ENCODE measurements around the gene SLC35F1. TPM values are rescaled to one million over a fixed set of nuclear protein-coding genes. Genes with fewer than 3 reads are reported as not detected.

Gene SLC35F1
- total and polyA plus RNA-seq, 9 of the 15 experiments (the other 6 are each of a cell fraction or from before 2014, with no cell fraction given): 0.03 to 0.06 TPM; not detected in 7

DNA sequence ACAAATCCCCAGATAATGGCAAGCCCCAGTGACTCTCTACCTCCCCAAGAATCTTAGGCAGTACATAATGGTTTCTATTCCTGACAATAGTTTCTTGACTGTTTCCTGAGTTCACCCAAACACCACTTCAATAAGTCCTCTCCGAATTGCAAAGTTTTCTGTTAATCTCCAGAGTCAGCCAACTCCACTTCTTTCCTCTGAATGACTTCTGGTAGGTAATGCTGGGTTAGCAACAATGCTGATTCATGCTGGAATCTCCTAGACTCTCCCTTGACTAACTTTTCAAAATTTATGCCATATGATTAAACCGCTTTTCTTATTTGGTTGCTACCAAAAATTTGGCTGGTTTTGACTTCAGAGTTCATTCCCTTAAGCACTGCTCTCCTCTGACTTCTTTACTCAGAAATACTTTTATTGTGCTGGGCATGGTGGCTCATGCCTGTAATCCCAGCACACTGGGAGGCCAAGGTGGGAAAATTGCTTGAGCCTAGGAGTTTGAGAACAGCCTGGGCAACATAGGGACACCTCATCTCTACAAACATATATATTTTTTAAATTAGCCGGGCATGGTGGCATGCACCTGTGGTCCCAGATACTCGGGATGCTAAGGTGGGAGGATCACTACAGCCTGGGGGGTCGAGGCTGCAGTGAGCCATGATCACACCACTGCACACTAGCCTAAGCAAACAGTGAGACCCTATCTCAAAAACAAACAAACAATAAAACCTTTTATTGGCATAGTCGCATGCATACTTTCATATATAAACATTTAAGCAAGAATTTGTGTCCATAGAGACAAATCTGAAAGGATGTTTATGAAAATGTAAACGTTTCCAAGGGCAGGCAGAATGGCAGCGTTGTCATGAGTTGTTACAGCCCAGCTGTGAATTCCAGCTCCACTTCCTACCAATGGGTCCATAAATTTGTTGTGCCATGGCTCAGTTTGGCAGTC is 391.7 kb downstream of the SLC35F1 start:
- TF ChIP-seq MAFG (tag; conservative IDR thresholded peaks at IDR 0.05): peak; percentile 43
- no peak for TF ChIP-seq ZBTB1 (CRISPR knock-in tag; IDR thresholded peaks at IDR 0.05; ENCODE audit: borderline replicate concordance, low read depth)
- H3K4me3 ChIP-seq: no peak overlapping the region
- no peaks in the 10 kb centered on the region for H3K79me2 ChIP-seq (ENCODE audit: control insufficient read depth, insufficient read depth, low read length)
- no TSS peak for BruUV-seq (replicated peaks)
- in situ Hi-C loops (cut with MboI): no loop called here
- no peaks in the 10 kb centered on the region for H3K36me3 ChIP-seq (ENCODE audit: control insufficient read depth, insufficient read depth, low read length)
- no peaks in the 10 kb centered on the region for H3K9me3 ChIP-seq (replicated peaks; ENCODE audit: control insufficient read depth, insufficient read depth, low read depth, low read length)
- H4K20me1 ChIP-seq (replicated peaks; ENCODE audit: control insufficient read depth, insufficient read depth, low read length): no peaks in the 10 kb centered on the region
- ChIA-PET POLR2A (interaction anchor here (0.6 kb wide), 1 partner anchor 320 kb away, joined by 3 read pairs; no protein-coding TSS in a partner anchor), CTCF (ENCODE audit: low intra/inter-chr PET ratio) (no interaction called here)
- no peak for ATAC-seq
- H3K4me1 ChIP-seq (replicated peaks in 1 of 2; ENCODE audit: control insufficient read depth in 2 of 2, insufficient read depth in 2 of 2, low read length in 2 of 2): no peaks in the 10 kb centered on the region
- WGBS (ENCODE audit: insufficient coverage, low coverage, missing lambda C conversion rate): 1% methylated on average over 8 of the region's 8 CpGs
- no peak for FAIRE-seq
- no peak overlapping the region for H3K4me2 ChIP-seq (ENCODE audit: insufficient read depth, low read length)
- no peaks in the 10 kb centered on the region for H3K27me3 ChIP-seq (ENCODE audit: control insufficient read depth in 2 of 2, insufficient read depth in 2 of 2, low read length in 2 of 2)
- H3K9ac ChIP-seq (ENCODE audit: insufficient read depth in 1 of 2, low read depth in 2 of 2, low read length in 2 of 2): no peak overlapping the region
- H2AFZ ChIP-seq (ENCODE audit: low read depth, low read length): no peak overlapping the region
- intact Hi-C loops (cut with micrococcal nuclease): no loop called here
- H3K27ac ChIP-seq (ENCODE audit: extremely low read depth, low read depth, low read length): no peak overlapping the region
- H3K9me1 ChIP-seq (ENCODE audit: control insufficient read depth, insufficient read depth, low read length): no peaks in the 10 kb centered on the region
- DNase-seq (ENCODE audit: extremely low read depth in 1 of 4, low spot score in 3 of 4): no peak

DNA sequence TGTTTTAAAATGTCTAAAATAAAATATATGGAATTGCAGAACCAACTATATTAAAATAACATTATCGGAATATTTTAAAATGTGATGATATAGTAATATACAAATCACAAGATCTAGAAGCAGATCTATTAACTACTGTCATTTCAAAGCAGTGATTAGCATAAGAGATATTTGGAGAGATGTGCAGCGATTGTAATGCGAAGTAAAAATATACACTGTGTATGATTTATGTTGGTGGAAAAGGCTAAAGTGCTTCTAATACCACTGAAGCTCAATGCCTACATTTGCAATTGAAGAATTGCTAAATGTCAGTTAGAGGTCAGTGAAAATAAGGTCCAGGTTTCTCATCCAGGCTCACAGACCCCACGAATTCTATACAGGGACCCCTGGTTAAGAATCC is 392.4 kb downstream of the SLC35F1 start:
- ChIA-PET CTCF (ENCODE audit: low intra/inter-chr PET ratio) (no interaction called here), POLR2A (no interaction called here)
- no peak overlapping the region for H3K9ac ChIP-seq (ENCODE audit: insufficient read depth in 1 of 2, low read depth in 2 of 2, low read length in 2 of 2)
- BruUV-seq (replicated peaks): no TSS peak
- intact Hi-C loops (cut with micrococcal nuclease): no loop called here
- H3K4me3 ChIP-seq: no peak overlapping the region
- no peaks in the 10 kb centered on the region for H3K4me1 ChIP-seq (replicated peaks in 1 of 2; ENCODE audit: control insufficient read depth in 2 of 2, insufficient read depth in 2 of 2, low read length in 2 of 2)
- no peak for DNase-seq (ENCODE audit: extremely low read depth in 1 of 4, low spot score in 3 of 4)
- H3K4me2 ChIP-seq (ENCODE audit: insufficient read depth, low read length): no peak overlapping the region
- ATAC-seq: no peak
- no peaks in the 10 kb centered on the region for H3K9me3 ChIP-seq (replicated peaks; ENCODE audit: control insufficient read depth, insufficient read depth, low read depth, low read length)
- no peaks in the 10 kb centered on the region for H4K20me1 ChIP-seq (replicated peaks; ENCODE audit: control insufficient read depth, insufficient read depth, low read length)
- no peaks in the 10 kb centered on the region for H3K27me3 ChIP-seq (ENCODE audit: control insufficient read depth in 2 of 2, insufficient read depth in 2 of 2, low read length in 2 of 2)
- H3K36me3 ChIP-seq (ENCODE audit: control insufficient read depth, insufficient read depth, low read length): no peaks in the 10 kb centered on the region
- no peak for FAIRE-seq
- in situ Hi-C loops (cut with MboI): no loop called here
- H2AFZ ChIP-seq (ENCODE audit: low read depth, low read length): no peak overlapping the region
- 1% methylated on average over 4 of the region's 4 CpGs for WGBS (ENCODE audit: insufficient coverage, low coverage, missing lambda C conversion rate)
- H3K27ac ChIP-seq (ENCODE audit: extremely low read depth, low read depth, low read length): no peak overlapping the region
- H3K9me1 ChIP-seq (ENCODE audit: control insufficient read depth, insufficient read depth, low read length): no peaks in the 10 kb centered on the region
- no peaks in the 10 kb centered on the region for H3K79me2 ChIP-seq (ENCODE audit: control insufficient read depth, insufficient read depth, low read length)
